ENCODE data around the gene FAM110A.

- TF ChIP-seq ZNF274 (IDR thresholded peaks at IDR 0.05; ENCODE audit: borderline replicate concordance, extremely low read depth, low read length) (no peak), CTCF (IDR thresholded peaks at IDR 0.05; ENCODE audit: control extremely low read depth in 1 of 3, insufficient read depth in 1 of 3, low read depth in 1 of 3, low read length in 3 of 3) (no peak), HDAC2 (IDR thresholded peaks at IDR 0.05; ENCODE audit: borderline replicate concordance in 1 of 2, low read depth in 2 of 2, low read length in 2 of 2) (no peak), SUZ12 (IDR thresholded peaks at IDR 0.05; ENCODE audit: low read length) (no peak), FOSL1 (IDR thresholded peaks at IDR 0.05; ENCODE audit: insufficient read depth, low read depth, low read length) (no peak), TAF1 (IDR thresholded peaks at IDR 0.05; ENCODE audit: low read depth, low read length) (no peak), TEAD4 (IDR thresholded peaks at IDR 0.05; ENCODE audit: low read depth, low read length) (no peak), USF2 (IDR thresholded peaks at IDR 0.05; ENCODE audit: low read length) (no peak), YY1 (IDR thresholded peaks at IDR 0.05; ENCODE audit: low read depth, low read length) (no peak), POLR2AphosphoS5 (IDR thresholded peaks at IDR 0.05; ENCODE audit: low read depth, low read length) (no peak), BCL11A (IDR thresholded peaks at IDR 0.05; ENCODE audit: low read depth in 2 of 2, low read length in 2 of 2) (no peak)
Measured at GRCh38 chr20:824490-824889, 9.0 kb upstream of the FAM110A start.
